ENCODE measurements around the gene KLK7. TPM values are rescaled to one million over a fixed set of nuclear protein-coding genes. Genes with fewer than 3 reads are reported as not detected.

Gene KLK7
- total and polyA plus RNA-seq, 2 of the 4 experiments (the other 2 are of a cell fraction): not detected

- Histone ChIP-seq H2BK5ac (ENCODE audit: low read depth, low read length, poor library complexity, severe bottlenecking) (no peak overlapping the region), H3K27me3 (ENCODE audit: control insufficient read depth, insufficient read depth, low read length) (no peaks in the 10 kb centered on the region), H3K18ac (ENCODE audit: low read depth, low read length) (no peak overlapping the region), H3K9ac (ENCODE audit: low read depth, low read length) (no peak overlapping the region), H2AFZ (replicated peaks; ENCODE audit: low read length, poor library complexity) (no peak overlapping the region), H3K79me1 (ENCODE audit: low read depth in 1 of 2, low read length in 2 of 2) (no peaks in the 10 kb centered on the region), H3K4me2 (ENCODE audit: low read depth, low read length) (no peak overlapping the region), H4K8ac (ENCODE audit: low read depth in 2 of 2, low read length in 2 of 2) (no peak overlapping the region), H2BK15ac (ENCODE audit: low read depth, low read length) (no peak overlapping the region), H3K4me3 (ENCODE audit: insufficient read depth, low read depth, low read length) (no peak overlapping the region), H3K9me3 (ENCODE audit: control insufficient read depth, insufficient read depth, low read length) (peaks cover 4% of the 10 kb centered on the region; the same call in 1 of the 2 replicates), H2BK120ac (ENCODE audit: low read depth, low read length) (no peak overlapping the region), H3K56ac (ENCODE audit: extremely low read depth, insufficient read depth, low read length) (no peak overlapping the region), H4K20me1 (ENCODE audit: insufficient read depth, low read length) (no peaks in the 10 kb centered on the region), H2BK20ac (ENCODE audit: low read depth, low read length) (no peak overlapping the region), H3K14ac (replicated peaks; ENCODE audit: low read depth, low read length) (no peak overlapping the region), H3K4me1 (ENCODE audit: control insufficient read depth, insufficient read depth, low read length) (no peaks in the 10 kb centered on the region), H3K36me3 (ENCODE audit: control insufficient read depth, insufficient read depth, low read length) (no peaks in the 10 kb centered on the region), H3K23ac (ENCODE audit: low read depth, low read length) (no peak overlapping the region), H2AK5ac (ENCODE audit: low read depth, low read length) (no peak overlapping the region), H3K4ac (ENCODE audit: low read depth, low read length) (no peak overlapping the region), H3K27ac (ENCODE audit: insufficient read depth, low read length) (no peak overlapping the region), H4K91ac (ENCODE audit: insufficient read depth, low read depth, low read length) (no peak overlapping the region), H2AK9ac (replicated peaks; ENCODE audit: low read depth, low read length, poor library complexity) (no peak overlapping the region), H3K9me1 (ENCODE audit: insufficient read depth, low read length) (no peaks in the 10 kb centered on the region), H4K5ac (ENCODE audit: low read depth, low read length) (no peak overlapping the region)
- DNase-seq (no peak), ATAC-seq (ENCODE audit: low read depth) (no peak)
- POLR2A ChIA-PET (ENCODE audit: unreplicated experiment): no interaction called here
- intact Hi-C loops (cut with micrococcal nuclease): no loop called here
- CTCF ChIA-PET: no interaction called here
- no TSS peak for BruUV-seq (replicated peaks)
- in situ Hi-C loops (cut with MboI; ENCODE audit: low sequenced_read_pairs): no loop called here
- TF ChIP-seq NFE2L2 (IDR thresholded peaks at IDR 0.05; ENCODE audit: low read depth, low read length) (no peak), BHLHE40 (IDR thresholded peaks at IDR 0.05; ENCODE audit: low read depth, low read length) (no peak), RAD21 (IDR thresholded peaks at IDR 0.05; ENCODE audit: low read length) (no peak), FOS (IDR thresholded peaks at IDR 0.05; ENCODE audit: low read depth, low read length) (no peak), POLR2A (IDR thresholded peaks at IDR 0.05; ENCODE audit: low read depth, low read length) (no peak), ELK1 (IDR thresholded peaks at IDR 0.05; ENCODE audit: borderline replicate concordance, low read depth, low read length) (no peak), CTCF (conservative IDR thresholded peaks at IDR 0.05; ENCODE audit: low read depth, low read length) (no peak), MXI1 (IDR thresholded peaks at IDR 0.05; ENCODE audit: borderline replicate concordance, low read depth, low read length) (no peak), SMC3 (IDR thresholded peaks at IDR 0.05; ENCODE audit: low read depth, low read length) (no peak), RFX5 (IDR thresholded peaks at IDR 0.05; ENCODE audit: low read depth, low read length) (no peak), CEBPB (IDR thresholded peaks at IDR 0.05; ENCODE audit: low read depth, low read length) (no peak), CHD1 (IDR thresholded peaks at IDR 0.05; ENCODE audit: low read depth, low read length) (no peak), RCOR1 (IDR thresholded peaks at IDR 0.05; ENCODE audit: insufficient replicate concordance, low read length) (no peak), MAZ (IDR thresholded peaks at IDR 0.05; ENCODE audit: borderline replicate concordance, low read depth, low read length) (no peak), MAFK (IDR thresholded peaks at IDR 0.05; ENCODE audit: low read depth, low read length) (no peak), USF2 (IDR thresholded peaks at IDR 0.05; ENCODE audit: low read depth, low read length) (no peak)
- dilution Hi-C loops (cut with HindIII; ENCODE audit: low sequenced_read_pairs, unreplicated experiment): no loop called here
- WGBS, 2 experiments (ENCODE audit: extremely low coverage in 2 of 2, insufficient read length in 1 of 2): 14% methylated on average over 4 of the region's 14 CpGs; no CpG with 5 or more reads in 1 of the 2 experiments
Observed at GRCh38 chr19:51027126-51027806, 43.5 kb upstream of the KLK7 start.
